SKM-1 (cell line): ENCODE results near the gene CCN5.
"Not testable (repeated sequence)": the region's sequence is repeated elsewhere in the genome, so short reads cannot be mapped to it uniquely, and the experiment has no call there.

Source experiments
- DNase-seq: peaks from one replicate; lab custom pipeline; 2025; ENCODE audit not compliant: unreplicated experiment; lab: John Stamatoyannopoulos, UW

Gene CCN5

DNA sequence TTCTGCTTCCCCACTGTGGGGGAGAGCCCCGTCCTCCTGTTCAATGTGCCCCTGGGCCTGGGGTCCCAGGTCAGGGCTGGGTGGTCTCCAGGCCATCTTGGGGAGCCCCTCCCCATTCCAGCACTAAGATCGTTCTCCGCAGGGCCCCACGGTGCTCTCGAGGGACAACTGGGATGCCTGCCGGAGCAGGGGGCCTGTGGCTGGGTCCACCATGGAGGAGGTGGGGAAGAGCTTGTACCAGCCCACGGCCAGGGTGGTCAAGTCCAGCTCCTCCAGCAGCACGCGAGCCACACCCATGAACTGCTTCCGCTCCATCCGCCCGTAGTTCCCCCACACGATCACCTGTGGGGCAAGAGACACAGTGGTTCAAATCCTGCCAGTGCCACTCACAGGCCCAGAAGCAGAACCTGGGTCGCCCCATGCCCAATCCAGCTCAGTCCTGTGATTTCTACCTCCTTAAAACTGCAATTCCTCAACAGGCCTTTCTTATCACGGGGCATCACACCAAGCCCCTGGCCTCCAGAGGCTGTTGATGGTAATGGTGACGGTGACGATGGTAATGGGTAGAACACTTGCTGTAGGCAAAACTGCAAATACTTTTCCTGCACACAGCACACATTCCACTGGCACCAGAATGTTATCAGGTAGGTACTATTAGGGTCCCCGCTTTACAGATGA, 41.0 kb downstream of the CCN5 start:
- no peak for DNase-seq

DNA sequence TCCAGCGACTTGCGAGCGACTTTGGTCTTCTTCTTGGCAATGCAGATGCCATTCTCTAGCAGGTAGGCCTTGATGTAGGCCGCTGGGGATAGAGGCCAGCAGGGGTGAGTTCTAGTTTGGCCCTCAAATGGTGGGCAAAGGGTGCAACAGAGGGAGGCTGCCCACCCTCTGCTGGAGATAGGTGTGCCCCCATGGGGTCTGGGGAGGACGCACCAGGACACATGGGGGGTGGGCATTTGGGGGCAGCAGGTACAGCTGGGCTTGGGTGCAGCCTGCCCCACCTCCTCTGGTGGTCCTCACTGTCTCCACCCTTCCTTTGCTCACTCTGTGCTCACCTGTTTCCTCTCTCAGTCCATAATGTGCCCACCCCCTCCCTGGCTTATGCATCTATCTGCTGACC, 41.8 kb downstream of the CCN5 start:
- no peak for DNase-seq

DNA sequence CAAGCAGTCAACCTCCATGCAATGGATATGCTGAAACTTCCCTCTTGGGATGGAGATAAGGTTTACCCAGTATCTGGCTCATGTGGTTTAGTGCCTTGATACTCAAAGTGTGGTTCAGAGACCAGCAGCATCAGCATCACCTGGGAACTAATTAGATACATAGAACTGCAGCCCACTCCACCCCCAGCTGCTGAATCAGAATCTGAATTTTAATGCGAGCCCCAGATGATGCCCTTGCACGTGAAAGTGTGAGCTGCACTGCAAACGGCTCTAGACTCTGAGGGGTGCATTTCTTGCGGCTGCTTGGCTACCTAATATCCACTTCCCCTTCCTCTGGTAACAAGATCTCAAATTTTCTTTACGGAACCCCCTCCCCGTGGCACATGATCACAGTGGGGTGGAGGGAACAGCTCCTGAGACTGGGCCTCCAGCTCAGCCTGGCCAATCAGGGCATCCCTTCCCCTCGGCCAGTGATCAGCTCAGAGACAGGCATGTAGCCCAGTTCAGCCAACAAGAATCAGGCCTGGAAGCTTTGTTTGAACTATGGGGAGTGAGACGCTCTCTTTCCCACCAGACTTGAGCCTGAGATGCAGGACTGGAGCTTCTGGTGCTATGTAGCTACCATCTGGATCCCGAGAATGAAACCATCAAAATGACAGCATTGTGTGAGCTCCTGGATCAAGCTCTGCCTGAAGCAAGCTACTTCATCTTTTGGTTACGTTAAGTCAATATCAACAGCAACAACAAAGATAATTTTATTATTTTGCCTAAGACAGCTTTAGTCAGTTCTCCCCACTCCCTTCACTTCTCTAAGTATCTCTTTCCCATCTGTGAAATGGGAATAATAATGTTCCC, 43.3 kb downstream of the CCN5 start:
- no peak for DNase-seq

DNA sequence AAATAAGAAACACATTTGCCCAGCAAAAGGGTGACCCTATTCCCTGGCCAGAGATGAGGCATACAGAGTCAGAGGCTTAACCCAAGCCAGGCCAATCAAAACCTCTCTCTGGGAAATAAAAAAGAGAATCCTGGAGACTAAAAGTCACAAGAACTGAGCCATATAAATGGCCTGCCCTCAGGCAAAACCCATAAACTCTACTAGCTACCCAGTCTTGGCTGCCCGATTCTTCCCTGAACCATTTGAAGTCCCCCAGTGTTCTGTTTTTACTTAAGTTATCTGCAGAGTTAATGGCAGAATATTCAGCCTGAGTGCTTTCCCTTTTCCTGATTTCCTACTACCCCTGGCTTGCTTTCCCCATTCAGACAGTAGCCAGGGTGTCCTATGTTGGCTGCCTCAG, 44.4 kb downstream of the CCN5 start:
- DNase-seq = no peak

DNA sequence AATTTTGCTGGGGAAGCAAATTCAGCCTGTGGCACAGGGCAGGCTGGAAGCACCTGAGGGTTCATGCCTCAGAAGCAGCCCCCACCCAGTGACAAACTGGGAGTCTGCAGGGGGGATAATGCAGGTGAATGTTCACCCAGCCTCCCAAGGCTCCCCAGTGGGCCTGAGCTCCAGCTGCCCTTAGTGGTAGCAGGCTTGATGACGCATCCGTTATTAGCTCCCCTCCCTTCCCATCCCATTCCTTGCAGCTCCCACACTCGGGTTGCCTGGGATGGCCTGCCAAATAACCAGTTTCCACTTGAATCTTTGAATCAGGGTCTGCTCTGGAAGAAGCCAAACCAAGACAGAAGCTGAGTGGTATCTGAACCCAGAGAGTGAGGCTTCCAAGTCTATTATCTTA, 46.3 kb downstream of the CCN5 start:
- no peak for DNase-seq

DNA sequence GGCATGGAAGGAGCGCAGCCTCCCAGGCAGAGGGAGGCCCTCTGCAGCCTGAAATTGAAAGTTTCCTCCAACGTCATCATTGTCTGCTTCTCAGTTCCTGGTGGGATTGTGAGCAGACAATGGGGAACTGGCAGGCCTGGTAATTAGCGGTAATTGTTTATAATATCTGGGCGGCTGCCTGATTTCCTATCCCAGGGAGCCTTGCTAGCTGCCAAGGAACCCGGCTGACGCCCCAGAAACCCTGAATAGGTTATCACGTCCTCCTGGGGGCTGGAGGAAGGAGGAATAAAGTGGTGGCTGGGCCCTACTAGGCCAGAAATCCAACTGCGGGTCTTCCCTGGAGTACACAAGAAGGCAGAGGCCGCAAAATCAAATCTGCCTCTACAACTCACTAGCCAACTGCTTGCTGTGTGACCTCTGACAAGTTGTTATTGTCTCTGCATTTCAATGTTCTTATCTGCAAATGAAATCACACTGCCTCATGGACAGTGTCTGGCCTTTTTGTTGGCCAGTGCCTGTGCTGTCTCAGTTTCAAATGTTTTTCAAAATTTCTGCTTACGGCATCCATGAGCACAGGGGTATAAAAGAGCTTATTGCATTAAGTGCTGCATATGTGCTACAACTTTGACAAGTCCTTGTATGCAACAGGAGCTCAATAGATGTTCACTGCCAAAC, 47.4 kb downstream of the CCN5 start:
- DNase-seq = no peak

DNA sequence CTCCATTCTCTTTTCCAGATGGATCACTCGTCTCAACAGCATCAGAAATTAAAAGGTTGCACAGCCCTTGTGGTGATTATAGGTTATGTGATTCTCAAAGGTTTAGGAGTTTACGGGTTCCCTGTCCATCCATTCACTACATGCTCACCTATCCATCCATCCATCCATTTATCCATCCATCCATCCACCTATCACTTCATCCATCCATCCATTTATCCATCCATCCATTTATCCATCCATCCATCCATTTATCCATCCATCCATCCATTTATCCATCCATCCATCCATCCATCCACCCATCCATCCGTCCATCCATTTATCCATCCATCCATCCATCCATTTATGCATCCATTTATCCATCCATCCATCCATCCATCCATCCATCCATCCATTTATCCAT, 48.6 kb downstream of the CCN5 start:
- not testable (repeated sequence) for DNase-seq

DNA sequence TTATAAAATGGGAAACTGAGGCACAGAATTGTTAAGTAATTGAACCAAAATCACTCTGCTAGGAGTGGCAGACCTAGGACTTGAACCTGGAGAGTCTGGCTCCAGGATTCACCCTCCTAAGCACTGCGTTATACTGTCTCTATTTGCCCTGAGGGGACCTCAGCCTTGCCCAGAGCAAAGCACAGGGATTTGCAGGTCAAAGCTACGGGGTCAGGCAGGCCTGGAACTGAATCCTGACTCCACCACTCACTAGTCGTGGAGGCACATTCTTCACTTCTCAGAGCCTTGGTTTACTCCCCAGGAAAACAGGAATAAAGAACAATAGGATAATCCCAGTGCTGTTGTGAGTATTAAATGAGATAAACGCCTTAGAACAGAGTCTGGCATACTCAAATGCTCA, 49.9 kb downstream of the CCN5 start:
- DNase-seq = no peak

DNA sequence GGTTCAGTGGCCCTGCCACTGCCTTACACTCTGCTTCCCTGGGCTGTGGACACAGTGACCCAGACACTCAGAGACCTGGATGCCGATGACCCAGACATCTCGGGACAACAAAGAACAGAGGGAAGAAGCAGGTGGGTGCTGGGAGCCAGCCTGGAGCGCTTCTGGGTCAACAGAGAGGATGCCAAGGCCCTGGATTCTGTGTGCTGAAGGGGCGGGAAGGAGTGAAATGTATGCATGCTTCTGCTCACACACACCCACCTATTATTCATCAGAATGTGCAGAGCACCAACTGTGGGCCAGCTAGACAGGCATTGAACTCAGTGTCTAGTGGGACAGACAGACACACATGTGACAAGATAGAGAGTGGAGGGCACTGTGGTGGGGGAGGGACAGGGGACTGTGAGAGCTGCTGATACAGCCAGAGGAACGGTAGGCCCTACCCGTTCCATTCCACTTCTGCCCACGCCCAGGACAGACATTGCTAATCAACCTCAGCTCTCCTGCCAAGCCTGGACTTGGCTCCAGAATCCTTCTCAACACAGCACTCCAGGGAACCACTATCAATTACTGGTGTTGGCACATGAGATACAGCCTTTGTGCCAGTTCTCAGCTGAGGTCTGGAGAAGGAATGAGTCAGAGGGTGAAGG, 50.7 kb downstream of the CCN5 start:
- DNase-seq = no peak

DNA sequence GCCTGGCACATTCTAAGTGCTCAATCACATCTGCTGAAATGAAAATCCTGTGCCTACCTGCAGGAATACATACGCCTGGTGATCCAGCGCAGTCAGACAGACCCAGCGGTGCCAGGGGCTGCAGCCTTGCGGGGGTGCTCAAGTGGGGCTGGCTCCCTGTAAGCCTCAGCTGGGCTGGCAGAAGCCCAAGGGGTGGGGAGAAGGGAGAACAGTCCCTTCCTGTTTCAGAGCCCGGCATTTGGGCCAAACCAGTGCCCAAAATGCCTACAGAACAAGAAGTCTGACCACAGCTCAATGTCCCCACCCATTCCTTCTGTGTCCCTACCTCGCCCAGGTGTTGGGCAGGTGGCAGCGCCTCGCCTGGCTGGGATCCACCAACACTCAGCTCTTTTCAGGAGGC, 53.1 kb downstream of the CCN5 start:
- no peak for DNase-seq

DNA sequence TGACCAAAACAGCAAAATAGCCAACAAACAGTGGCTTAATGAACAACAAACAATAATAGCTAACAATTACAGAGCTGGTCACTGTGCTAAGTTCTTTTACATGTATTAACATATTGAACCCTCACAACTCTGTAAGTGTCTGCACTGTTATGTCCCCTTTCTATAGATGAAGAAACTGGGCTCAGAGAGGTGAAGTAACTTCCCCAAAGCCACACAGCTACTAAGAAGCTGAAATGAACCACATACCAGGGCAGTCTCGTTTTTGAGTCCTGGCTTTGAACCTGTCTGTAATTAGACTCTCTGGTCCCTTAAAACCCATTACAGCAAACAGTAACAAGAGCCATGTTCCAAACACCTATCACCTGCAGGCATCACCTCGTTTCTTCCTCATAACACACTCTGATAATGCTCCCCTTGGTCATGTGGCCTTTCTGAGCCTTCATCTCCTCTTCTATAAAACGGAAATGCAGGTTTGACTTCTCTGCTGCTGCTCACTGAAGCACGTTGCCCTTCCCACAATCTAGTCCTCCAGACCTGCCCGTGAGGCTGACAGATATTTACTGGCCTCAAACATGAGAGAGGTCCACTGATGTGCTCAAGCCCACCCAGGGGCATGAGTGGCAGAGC, 53.8 kb downstream of the CCN5 start:
- no peak for DNase-seq

DNA sequence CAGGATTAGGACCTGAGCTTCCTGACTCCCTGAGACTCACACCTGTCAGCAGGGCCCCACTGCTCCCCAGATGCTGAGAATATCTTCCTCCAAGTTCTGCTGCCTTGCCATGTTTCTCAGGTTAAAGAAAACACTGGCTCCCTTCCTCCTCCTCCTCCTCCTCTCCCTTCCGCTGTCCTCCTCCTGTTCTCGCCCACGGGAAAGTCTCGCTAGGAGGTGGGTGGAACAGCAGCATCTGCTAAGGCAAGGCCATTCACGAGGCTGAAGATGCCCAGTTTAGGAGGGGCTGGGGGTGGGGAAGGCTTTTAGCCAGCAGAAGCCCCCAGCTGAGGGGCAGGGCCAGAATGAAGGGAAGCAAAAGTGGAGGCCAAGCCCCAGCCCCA, 54.3 kb downstream of the CCN5 start:
- DNase-seq = no peak

DNA sequence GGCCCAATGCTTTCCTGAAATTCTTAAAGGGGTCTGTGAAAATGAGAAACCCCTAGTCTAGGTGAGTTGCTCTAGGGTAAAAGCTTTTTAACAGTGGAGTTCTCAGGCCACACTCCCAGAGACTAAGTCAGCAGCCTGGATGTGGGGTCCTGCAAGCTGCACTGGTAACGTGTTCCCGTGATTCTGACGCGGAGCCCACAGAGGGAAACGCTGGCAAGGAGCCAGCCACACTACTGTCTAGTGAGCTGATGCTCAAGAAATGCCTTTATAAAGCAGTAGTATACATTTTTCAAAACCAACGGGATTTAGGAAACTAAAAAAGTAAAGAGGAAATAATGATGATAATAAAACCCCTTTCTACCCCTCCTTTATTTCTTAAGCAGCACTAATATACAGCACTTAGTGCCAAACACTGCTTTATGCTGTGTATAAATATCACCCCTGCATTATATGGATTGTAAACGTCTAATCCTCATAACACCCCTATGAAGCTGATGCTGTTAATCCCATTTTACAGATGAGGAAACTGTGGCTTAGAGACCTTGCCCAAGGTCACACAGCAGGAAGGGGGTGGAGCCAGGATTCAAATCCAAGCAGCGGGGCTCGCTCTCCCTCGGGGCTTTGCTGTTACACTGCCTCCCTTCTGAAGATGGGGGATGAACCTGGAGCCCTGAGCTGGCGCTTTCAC, 55.5 kb downstream of the CCN5 start:
- DNase-seq = no peak

DNA sequence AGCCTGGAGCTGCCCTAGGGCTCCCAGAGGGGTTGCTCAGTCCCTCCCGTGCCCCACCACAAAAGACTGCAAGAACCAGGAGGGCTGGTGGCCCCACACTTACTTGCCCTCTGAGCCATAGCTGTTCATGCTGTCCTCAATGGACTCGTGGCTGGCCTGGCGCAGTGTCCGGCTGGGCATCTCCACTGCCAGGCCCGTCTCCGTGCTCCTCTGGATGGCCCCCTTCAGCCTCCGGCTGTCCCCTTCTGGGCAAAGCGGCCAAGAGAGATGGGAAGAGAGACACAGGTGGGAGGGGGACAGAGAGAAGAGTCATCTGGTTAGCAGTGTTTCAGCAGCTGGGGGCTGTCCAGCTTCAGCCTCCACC, 56.0 kb downstream of the CCN5 start:
- DNase-seq = no peak

DNA sequence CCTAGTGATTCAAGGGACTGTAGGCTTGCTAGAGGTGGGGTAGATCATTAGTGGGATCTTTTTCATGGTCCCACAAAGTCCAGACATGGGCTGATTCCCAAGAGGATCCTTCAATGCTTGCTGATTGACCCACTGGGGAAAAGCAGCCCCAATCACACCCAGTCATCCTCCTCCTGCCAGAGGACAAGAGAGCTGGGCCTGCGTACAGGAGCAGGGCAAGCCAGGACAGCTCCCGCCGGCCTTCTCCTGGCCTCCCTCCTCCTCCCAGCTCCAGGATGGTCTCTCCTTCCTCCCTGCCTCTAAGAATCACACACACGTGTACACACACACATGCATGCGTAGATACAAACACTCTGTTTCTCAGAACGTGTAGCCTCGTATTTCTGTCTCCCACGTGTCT, 57.5 kb downstream of the CCN5 start:
- no peak for DNase-seq

DNA sequence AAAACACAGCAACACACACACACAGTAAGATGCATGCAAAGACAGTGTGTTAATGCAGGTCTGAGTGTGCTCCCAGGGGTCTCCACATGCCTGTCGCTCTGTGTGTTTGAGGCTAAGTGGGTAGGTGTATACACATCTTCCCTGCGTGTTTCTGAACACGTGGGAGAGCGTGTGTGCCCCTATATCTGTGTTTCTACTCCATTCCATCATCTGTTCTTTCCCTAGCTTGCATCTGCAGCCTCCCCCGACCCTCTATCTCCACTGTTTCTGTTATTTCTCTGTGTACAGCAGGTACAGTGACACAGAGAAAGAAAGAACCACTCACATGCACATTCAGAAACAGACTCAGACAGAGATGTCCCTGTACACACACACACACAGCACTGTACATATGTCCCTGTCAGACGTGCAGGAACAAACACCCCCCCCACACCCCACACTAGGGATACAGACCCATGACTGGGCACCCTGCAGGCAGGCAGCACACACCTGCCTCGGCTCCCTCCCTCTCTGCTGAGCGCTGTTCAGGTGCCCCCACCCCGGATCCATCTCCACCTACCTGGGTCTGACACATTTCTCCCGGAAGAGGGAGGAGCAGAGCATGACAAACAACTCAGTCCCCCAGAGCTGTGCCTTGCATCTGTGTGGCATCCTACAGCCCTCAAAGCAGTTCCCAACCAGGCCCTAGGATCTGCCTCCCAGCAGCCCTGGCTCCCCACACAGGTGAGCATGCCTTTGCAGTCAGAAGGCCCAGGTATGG, 58.1 kb downstream of the CCN5 start:
- no peak for DNase-seq

DNA sequence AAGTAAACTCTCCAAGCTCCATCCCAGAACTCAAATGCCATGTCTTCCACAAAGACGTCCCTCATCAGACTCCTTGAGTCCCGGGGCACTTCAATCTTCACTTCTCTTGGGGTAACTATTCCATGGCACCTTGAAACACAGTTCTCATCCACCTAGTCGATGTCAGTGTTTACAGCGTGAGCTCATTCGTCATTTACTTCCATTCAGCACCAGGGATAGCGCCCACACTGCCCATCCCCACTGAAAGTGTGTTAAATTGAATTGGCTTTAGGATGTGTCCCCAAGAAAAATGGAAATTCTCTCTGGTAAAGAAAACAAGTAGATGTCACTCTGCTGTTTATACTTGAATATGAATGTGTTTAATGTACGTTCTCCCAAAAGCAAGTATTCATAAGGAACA, 61.8 kb downstream of the CCN5 start:
- no peak for DNase-seq
